ENCODE results near the gene GRIN2A.

GRCh38 chr16:9932000-9932399, 250.2 kb downstream of the GRIN2A start:
- TF ChIP-seq CTCF (IDR thresholded peaks at IDR 0.05; ENCODE audit: insufficient read depth, low read length) (no peak), REST (IDR thresholded peaks at IDR 0.05; ENCODE audit: insufficient replicate concordance, low read depth) (no peak), GABPA (IDR thresholded peaks at IDR 0.05; ENCODE audit: low read depth) (no peak), POLR2AphosphoS5 (IDR thresholded peaks at IDR 0.05; ENCODE audit: low read depth) (no peak), SPI1 (IDR thresholded peaks at IDR 0.05; ENCODE audit: borderline replicate concordance, low read depth) (no peak)

All from HL-60 (cell line).